SK-N-SH (cell line): ENCODE measurements around the gene MYLIP. TPM values are rescaled to one million over a fixed set of nuclear protein-coding genes. Genes with fewer than 3 reads are reported as not detected.

ENCODE experiments used
- CTCF ChIA-PET: fragments of 300-600, 350-600 bp; formaldehyde crosslinking; extraction: SDS; loops from one replicate; lab custom pipeline; 2021; lab: Yijun Ruan, JAX
- POLR2A ChIA-PET: fragments of 350-600 bp; sonication (Branson Sonifier 250); formaldehyde crosslinking; extraction: SDS; loops from one replicate; lab custom pipeline; 2020; ENCODE audit warnings: antibody characterized with exemption, inconsistent platforms; lab: Yijun Ruan, JAX
- DNase-seq: peaks from one replicate; pipeline ENCODE4 v3.0.0; 2012
- H2AFZ ChIP-seq: fragments of 200-600 bp; sonication (generic); 2 replicates; pipeline ENCODE4 v1.8.1; 2016; ENCODE audit warnings: antibody characterized with exemption, mild to moderate bottlenecking, low read depth
- H3F3A ChIP-seq: fragments of 200-600 bp; sonication (generic); replicated peaks from 2 replicates; pipeline ENCODE3; 2016; ENCODE audit warnings: antibody characterized with exemption, mild to moderate bottlenecking; ENCODE audit not compliant: insufficient read depth
- H3K27ac ChIP-seq, 2 experiments: fragments of 200-500 bp in 1 of 2; fragments of 200-600 bp in 1 of 2; sonication (Bioruptor generic) in 1 of 2; sonication (generic), shearing (Covaris generic) in 1 of 2; 2 replicates each; pipeline versions ENCODE4 v1.5.1 to v1.6.1; 2014 to 2016; ENCODE audit warnings: low read depth in 2 of 2, inconsistent platforms in 1 of 2, low read length in 1 of 2, mild to moderate bottlenecking in 1 of 2, mixed read lengths in 1 of 2
- H3K27me3 ChIP-seq: fragments of 200-600 bp; sonication (generic), shearing (Covaris generic); 2 replicates; pipeline ENCODE4 v1.6.1; 2016; ENCODE audit warnings: mixed run types; ENCODE audit not compliant: insufficient read depth
- H3K36me3 ChIP-seq, 2 experiments: fragments of 200-500 bp in 1 of 2; fragments of 200-600 bp in 1 of 2; sonication (Bioruptor generic) in 1 of 2; sonication (generic) in 1 of 2; replicated peaks in 1 of 2; 2 replicates each; pipeline versions ENCODE3 to v1.5.1; 2014 to 2016; ENCODE audit warnings: low read length in 1 of 2, mild to moderate bottlenecking in 1 of 2; ENCODE audit not compliant: insufficient read depth in 2 of 2, control insufficient read depth in 1 of 2
- H3K4me1 ChIP-seq, 2 experiments: fragments of 200-500 bp in 1 of 2; fragments of 200-600 bp in 1 of 2; sonication (Bioruptor generic) in 1 of 2; sonication (generic), shearing (Covaris generic) in 1 of 2; 2 replicates each; pipeline versions ENCODE4 v1.5.1 to v1.6.1; 2014 to 2016; ENCODE audit warnings: low read depth in 1 of 2, low read length in 1 of 2, mixed run types in 1 of 2; ENCODE audit not compliant: insufficient read depth in 2 of 2, control insufficient read depth in 1 of 2
- H3K4me2 ChIP-seq: fragments of 200-600 bp; sonication (generic), shearing (Covaris generic); 2 replicates; pipeline ENCODE4 v1.6.1; 2017; ENCODE audit warnings: mixed run types
- H3K4me3 ChIP-seq, 2 experiments: fragments of 200-500 bp in 1 of 2; fragments of 200-600 bp in 1 of 2; sonication (Bioruptor generic) in 1 of 2; sonication (generic), shearing (Covaris generic) in 1 of 2; 2 replicates each; pipeline versions ENCODE4 v1.5.1 to v1.8.1; 2014 to 2016; ENCODE audit warnings: low read depth in 2 of 2, inconsistent platforms in 1 of 2, low read length in 1 of 2, mild to moderate bottlenecking in 1 of 2, mixed read lengths in 1 of 2, moderate library complexity in 1 of 2
- H3K79me2 ChIP-seq: fragments of 200-600 bp; sonication (generic); 2 replicates; pipeline ENCODE4 v1.8.1; 2017; ENCODE audit warnings: mild to moderate bottlenecking; ENCODE audit not compliant: insufficient read depth
- H3K9ac ChIP-seq: fragments of 200-600 bp; sonication (generic); 2 replicates; pipeline ENCODE4 v1.6.1; 2017; ENCODE audit warnings: mixed run types
- H3K9me2 ChIP-seq: fragments of 200-600 bp; sonication (generic); 2 replicates; pipeline ENCODE4 v1.6.1; 2017; ENCODE audit warnings: mixed run types
- H3K9me3 ChIP-seq: fragments of 200-600 bp; sonication (generic); 2 replicates; pipeline ENCODE4 v1.6.1; 2017; ENCODE audit warnings: mixed run types, mild to moderate bottlenecking, moderate library complexity
- H4K20me1 ChIP-seq: fragments of 200-600 bp; sonication (generic); 2 replicates; pipeline ENCODE4 v1.6.1; 2017; ENCODE audit warnings: mild to moderate bottlenecking, mixed run types; ENCODE audit not compliant: insufficient read depth
- ELF1 ChIP-seq: IDR thresholded peaks from 2 replicates; pipeline ENCODE4 v1.4.0; 2012
- EP300 ChIP-seq, 2 experiments: IDR thresholded peaks; 2 replicates each; pipeline versions ENCODE4 v1.4.0 to v1.6.1; 2012; ENCODE audit warnings: borderline replicate concordance in 1 of 2, low read depth in 1 of 2, low read length in 1 of 2
- EZH2phosphoT487 ChIP-seq: fragments of 200-600 bp; sonication (generic); IDR thresholded peaks from 2 replicates; pipeline ENCODE4 v1.6.1; 2017; ENCODE audit warnings: low read depth, mixed run types, mild to moderate bottlenecking, antibody characterized with exemption, moderate library complexity, borderline replicate concordance
- FOXM1 ChIP-seq: IDR thresholded peaks from 2 replicates; pipeline ENCODE4 v1.4.0; 2012; ENCODE audit warnings: low read depth, mild to moderate bottlenecking
- GATA2 ChIP-seq: sonication (generic); formaldehyde crosslinking; IDR thresholded peaks from 2 replicates; pipeline ENCODE4 v1.5.0; 2020; ENCODE audit warnings: mild to moderate bottlenecking, missing genetic modification reagents
- NFIC ChIP-seq: IDR thresholded peaks from 2 replicates; pipeline ENCODE4 v1.4.0; 2012; ENCODE audit warnings: borderline replicate concordance
- RFX5 ChIP-seq: IDR thresholded peaks from 2 replicates; pipeline ENCODE4 v1.6.1; 2012; ENCODE audit warnings: mild to moderate bottlenecking, improper control_type of control experiment, low read length
- RXRA ChIP-seq: IDR thresholded peaks from 2 replicates; pipeline ENCODE4 v1.4.0; 2012; ENCODE audit warnings: low read depth, mild to moderate bottlenecking, borderline replicate concordance
- SIN3A ChIP-seq: IDR thresholded peaks from 2 replicates; pipeline ENCODE4 v1.6.1; 2012; ENCODE audit warnings: low read depth, mild to moderate bottlenecking, low read length, moderate library complexity, borderline replicate concordance
- SMC3 ChIP-seq: IDR thresholded peaks from 2 replicates; pipeline ENCODE4 v1.6.1; 2012; ENCODE audit warnings: low read depth, low read length, improper control_type of control experiment
- TCF12 ChIP-seq: IDR thresholded peaks from 2 replicates; pipeline ENCODE4 v1.4.0; 2012
- WGBS: methylation state at CpG from one replicate; pipeline ENCODE4 v1.1.6; 2017; ENCODE audit warnings: low lambda C conversion rate; 5-methylcytosine and 5-hydroxymethylcytosine counted together
- polyA plus RNA-seq, 3 experiments: library from polyadenylated mRNA; depleted of rRNA; stranded (reverse); fragments of >200 nt; gene quantifications; 2 replicates each; pipeline ENCODE4 v1.2.3, GENCODE V29; 2012
- TF ChIP-seq, protein P1 (sequence below): IDR thresholded peaks from 2 replicates; pipeline ENCODE4 v1.4.0; 2012; ENCODE audit warnings: low read depth
- TF ChIP-seq, protein P2 (sequence below): IDR thresholded peaks from 2 replicates; pipeline ENCODE4; 2012
- TF ChIP-seq, protein P3 (sequence below): fragments of 150-350 bp; IDR thresholded peaks from 2 replicates; pipeline ENCODE4 v1.6.1; 2016; ENCODE audit warnings: mild to moderate bottlenecking, low read depth, low read length
- TF ChIP-seq, protein P4 (sequence below): IDR thresholded peaks from 2 replicates; pipeline ENCODE4 v1.6.1; 2012; ENCODE audit warnings: mild to moderate bottlenecking, low read depth, low read length, moderate library complexity

MYLIP gene
- polyA plus RNA-seq, 1 of the 3 experiments (the other 2 are of a cell fraction), result 3.1 TPM

DNA sequence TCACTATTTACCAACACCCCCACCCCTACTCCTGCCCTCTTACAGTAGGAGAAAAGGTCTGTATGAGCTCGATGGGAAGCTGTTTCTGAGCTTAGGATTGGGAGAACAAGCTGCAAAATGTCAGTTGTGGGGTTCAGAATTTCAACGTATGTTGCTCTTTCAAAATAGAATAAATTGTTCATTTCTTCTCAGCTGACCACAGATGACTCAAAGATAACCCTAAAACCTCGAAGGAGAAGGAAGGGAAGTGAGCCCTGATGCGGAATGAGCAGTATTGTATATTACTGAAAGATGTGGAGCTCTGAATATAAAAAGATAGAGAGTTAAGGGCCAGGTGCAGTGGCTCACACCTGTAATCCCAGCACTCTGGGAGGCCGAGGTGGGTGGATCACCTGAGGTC, 35.9 kb upstream of the MYLIP start:
- ChIA-PET POLR2A (no interaction called here), CTCF (interaction anchor here (1.0 to 1.6 kb wide), 4 partner anchors 10 to 402 kb away, joined by 3 to 4 read pairs (median 4); partner anchors contain the start of gene MYLIP)
- Histone ChIP-seq H3K4me3 (no peak overlapping the region), H2AFZ (no peak overlapping the region), H3K9ac (no peak overlapping the region), H3F3A (no peaks in the 10 kb centered on the region), H3K4me1 (no peaks in the 10 kb centered on the region), H3K79me2 (no peaks in the 10 kb centered on the region), H3K27ac (no peak overlapping the region), H3K9me3 (no peaks in the 10 kb centered on the region), H3K36me3 (no peaks in the 10 kb centered on the region), H3K27me3 (no peaks in the 10 kb centered on the region; the same call in 1 of the 2 replicates), H3K4me2 (no peak overlapping the region), H4K20me1 (no peaks in the 10 kb centered on the region), H3K9me2 (no peaks in the 10 kb centered on the region)
- WGBS, result 40% methylated on average over 5 of the region's 5 CpGs
- DNase-seq, result no peak
- TF ChIP-seq, protein P1, sequence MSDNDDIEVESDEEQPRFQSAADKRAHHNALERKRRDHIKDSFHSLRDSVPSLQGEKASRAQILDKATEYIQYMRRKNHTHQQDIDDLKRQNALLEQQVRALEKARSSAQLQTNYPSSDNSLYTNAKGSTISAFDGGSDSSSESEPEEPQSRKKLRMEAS, result no peak
- TF ChIP-seq GATA2 (CRISPR knock-in tag) (no peak), SMC3 (no peak), ELF1 (no peak), SIN3A (no peak)
- TF ChIP-seq, protein P2, sequence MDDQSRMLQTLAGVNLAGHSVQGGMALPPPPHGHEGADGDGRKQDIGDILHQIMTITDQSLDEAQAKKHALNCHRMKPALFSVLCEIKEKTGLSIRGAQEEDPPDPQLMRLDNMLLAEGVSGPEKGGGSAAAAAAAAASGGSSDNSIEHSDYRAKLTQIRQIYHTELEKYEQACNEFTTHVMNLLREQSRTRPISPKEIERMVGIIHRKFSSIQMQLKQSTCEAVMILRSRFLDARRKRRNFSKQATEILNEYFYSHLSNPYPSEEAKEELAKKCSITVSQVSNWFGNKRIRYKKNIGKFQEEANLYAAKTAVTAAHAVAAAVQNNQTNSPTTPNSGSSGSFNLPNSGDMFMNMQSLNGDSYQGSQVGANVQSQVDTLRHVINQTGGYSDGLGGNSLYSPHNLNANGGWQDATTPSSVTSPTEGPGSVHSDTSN, result no peak

DNA sequence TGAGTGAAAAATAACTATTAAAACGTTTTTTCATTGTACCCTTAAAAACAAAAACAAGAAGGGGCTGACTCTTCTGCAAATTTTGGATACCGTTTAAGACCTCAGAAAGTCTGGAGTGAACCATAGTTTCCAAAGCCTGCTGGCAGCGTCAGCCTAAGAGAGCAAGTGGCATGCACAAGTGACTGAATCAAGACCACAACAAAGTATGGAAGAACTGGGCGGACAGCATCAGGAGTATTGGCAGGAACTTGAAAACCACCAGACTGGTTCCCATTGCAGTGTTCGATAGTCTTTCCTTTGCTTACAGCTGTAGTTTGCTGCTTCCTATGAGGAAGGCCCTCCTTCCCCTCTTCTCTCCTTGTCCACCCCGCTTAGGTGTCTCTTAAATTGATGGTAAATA, 33.7 kb upstream of the MYLIP start:
- H3F3A ChIP-seq, result no peaks in the 10 kb centered on the region
- H3K9ac ChIP-seq, result no peak overlapping the region
- no peak overlapping the region for H3K27ac ChIP-seq
- no peaks in the 10 kb centered on the region for H3K4me1 ChIP-seq
- no peaks in the 10 kb centered on the region for H3K9me3 ChIP-seq
- 41% methylated on average over 6 of the region's 6 CpGs for WGBS
- H2AFZ ChIP-seq, result no peak overlapping the region
- no peak for TF ChIP-seq RXRA
- TF ChIP-seq FOXM1, result no peak
- TF ChIP-seq EP300 (IDR thresholded peaks at IDR 0.05; ENCODE audit: borderline replicate concordance in 1 of 2, low read depth in 1 of 2, low read length in 1 of 2), result no peak
- TF ChIP-seq ELF1, result no peak
- no peak for TF ChIP-seq SMC3
- ChIA-PET POLR2A (no interaction called here), CTCF (interaction anchor here (1.2 kb wide), 1 partner anchor 404 kb away, joined by 3 read pairs; no protein-coding TSS in a partner anchor)
- DNase-seq, result no peak
- H3K4me2 ChIP-seq, result no peak overlapping the region
- H3K79me2 ChIP-seq, result no peaks in the 10 kb centered on the region
- no peak overlapping the region for H3K4me3 ChIP-seq
- H4K20me1 ChIP-seq, result no peaks in the 10 kb centered on the region
- H3K36me3 ChIP-seq, result no peaks in the 10 kb centered on the region
- no peaks in the 10 kb centered on the region for H3K9me2 ChIP-seq
- no peaks in the 10 kb centered on the region; the same call in 1 of the 2 replicates for H3K27me3 ChIP-seq

DNA sequence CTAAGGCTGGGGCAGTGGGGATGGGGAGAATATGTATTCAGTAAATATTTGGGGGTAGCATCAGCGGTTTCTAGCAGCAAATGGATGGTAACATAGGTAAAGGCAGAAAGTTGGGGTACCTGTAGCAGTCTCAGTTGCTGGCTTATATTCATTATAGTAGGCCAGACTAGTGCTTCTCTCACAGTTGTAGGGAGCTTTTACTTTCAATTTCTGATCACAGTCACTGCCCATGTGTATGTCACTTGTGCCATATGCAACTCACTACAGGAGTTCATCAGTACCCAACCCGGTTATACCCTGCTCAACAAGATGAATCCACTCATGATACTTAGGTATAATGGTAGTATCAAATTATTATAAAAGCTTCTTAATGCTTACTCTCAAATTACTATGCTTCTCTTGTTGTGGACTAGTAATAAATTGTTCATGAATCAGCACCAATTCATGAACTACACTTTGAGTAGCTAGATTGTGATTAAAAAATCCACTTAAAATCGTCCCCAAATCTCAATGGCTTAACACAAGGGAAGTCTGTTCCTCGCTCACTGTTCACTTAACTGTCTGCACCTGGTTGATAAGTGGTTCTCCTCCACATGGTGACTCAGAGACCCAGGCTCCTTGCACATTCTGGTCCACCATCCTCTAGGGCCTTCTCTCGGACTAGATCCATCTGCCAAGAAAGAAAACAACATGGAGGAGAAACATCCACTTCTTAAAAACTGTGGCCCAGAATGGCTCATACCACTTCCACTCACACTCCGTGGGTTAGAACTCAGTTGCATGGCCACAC, 31.3 kb upstream of the MYLIP start:
- H3K4me2 ChIP-seq, result no peak overlapping the region
- H3K79me2 ChIP-seq, result no peaks in the 10 kb centered on the region
- no peaks in the 10 kb centered on the region for H3K36me3 ChIP-seq
- H3K9me2 ChIP-seq, result no peaks in the 10 kb centered on the region
- no peaks in the 10 kb centered on the region for H3K4me1 ChIP-seq
- H3K9ac ChIP-seq, result no peak overlapping the region
- H3K4me3 ChIP-seq, result no peak overlapping the region
- no peak overlapping the region for H3K27ac ChIP-seq
- 35% methylated on average over 6 of the region's 6 CpGs for WGBS
- H3K9me3 ChIP-seq, result no peaks in the 10 kb centered on the region
- H3K27me3 ChIP-seq, result no peaks in the 10 kb centered on the region
- no peak for DNase-seq
- H2AFZ ChIP-seq, result no peak overlapping the region
- ChIA-PET POLR2A (no interaction called here), CTCF (interaction anchor here (1.0 to 1.9 kb wide), 2 partner anchors 11 to 72 kb away, joined by 3 to 7 read pairs; no protein-coding TSS in a partner anchor)
- H3F3A ChIP-seq, result no peaks in the 10 kb centered on the region
- no peaks in the 10 kb centered on the region for H4K20me1 ChIP-seq
- no peak for TF ChIP-seq NFIC
- no peak for TF ChIP-seq RFX5
- TF ChIP-seq EZH2phosphoT487, result no peak
- TF ChIP-seq SMC3, result no peak
- TF ChIP-seq, protein P3, sequence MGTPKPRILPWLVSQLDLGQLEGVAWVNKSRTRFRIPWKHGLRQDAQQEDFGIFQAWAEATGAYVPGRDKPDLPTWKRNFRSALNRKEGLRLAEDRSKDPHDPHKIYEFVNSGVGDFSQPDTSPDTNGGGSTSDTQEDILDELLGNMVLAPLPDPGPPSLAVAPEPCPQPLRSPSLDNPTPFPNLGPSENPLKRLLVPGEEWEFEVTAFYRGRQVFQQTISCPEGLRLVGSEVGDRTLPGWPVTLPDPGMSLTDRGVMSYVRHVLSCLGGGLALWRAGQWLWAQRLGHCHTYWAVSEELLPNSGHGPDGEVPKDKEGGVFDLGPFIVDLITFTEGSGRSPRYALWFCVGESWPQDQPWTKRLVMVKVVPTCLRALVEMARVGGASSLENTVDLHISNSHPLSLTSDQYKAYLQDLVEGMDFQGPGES, result no peak
- no peak for TF ChIP-seq TCF12
- TF ChIP-seq, protein P4, sequence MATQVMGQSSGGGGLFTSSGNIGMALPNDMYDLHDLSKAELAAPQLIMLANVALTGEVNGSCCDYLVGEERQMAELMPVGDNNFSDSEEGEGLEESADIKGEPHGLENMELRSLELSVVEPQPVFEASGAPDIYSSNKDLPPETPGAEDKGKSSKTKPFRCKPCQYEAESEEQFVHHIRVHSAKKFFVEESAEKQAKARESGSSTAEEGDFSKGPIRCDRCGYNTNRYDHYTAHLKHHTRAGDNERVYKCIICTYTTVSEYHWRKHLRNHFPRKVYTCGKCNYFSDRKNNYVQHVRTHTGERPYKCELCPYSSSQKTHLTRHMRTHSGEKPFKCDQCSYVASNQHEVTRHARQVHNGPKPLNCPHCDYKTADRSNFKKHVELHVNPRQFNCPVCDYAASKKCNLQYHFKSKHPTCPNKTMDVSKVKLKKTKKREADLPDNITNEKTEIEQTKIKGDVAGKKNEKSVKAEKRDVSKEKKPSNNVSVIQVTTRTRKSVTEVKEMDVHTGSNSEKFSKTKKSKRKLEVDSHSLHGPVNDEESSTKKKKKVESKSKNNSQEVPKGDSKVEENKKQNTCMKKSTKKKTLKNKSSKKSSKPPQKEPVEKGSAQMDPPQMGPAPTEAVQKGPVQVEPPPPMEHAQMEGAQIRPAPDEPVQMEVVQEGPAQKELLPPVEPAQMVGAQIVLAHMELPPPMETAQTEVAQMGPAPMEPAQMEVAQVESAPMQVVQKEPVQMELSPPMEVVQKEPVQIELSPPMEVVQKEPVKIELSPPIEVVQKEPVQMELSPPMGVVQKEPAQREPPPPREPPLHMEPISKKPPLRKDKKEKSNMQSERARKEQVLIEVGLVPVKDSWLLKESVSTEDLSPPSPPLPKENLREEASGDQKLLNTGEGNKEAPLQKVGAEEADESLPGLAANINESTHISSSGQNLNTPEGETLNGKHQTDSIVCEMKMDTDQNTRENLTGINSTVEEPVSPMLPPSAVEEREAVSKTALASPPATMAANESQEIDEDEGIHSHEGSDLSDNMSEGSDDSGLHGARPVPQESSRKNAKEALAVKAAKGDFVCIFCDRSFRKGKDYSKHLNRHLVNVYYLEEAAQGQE, result no peak
